Measurements from ENCODE around the gene GGT1.

Gene GGT1

DNA sequence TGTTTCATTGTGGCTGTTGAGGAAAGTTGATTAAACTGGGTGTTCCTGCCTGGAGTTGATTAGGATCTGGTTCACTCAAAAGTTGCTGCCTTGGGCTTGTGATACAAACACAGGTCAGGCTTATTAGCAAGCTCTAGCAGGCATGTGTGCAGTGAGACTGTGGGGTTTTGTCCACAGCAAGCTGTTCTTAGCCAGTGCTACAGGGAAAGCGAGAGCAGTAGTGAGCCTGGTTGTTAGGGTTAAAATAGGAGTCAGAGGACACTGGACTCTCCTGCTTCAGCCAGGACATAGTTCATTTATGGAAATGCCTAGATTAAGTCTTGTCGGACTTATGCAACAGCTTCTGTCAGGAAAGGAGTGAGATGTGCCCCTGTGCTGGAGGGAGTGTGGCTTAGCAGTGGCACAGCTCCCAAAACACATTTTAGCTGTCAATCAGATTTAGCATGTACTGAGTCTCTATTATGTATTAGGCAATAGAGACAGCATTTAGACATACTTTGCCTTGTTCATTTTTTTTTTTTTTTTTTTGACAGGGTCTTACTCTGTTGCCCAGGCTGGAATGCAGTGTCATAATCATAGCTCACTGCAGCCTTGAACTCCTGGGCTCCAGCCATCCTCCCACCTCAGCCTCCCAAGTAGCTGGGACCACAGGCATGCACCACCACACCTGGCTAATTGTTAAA, 38.5 kb upstream of the GGT1 start:
- no peak for DNase-seq (ENCODE audit: low read depth, low spot score)
- no peak overlapping the region for H3K4me3 ChIP-seq (ENCODE audit: low read depth, low read length)
- in situ Hi-C loops (cut with HindIII; ENCODE audit: low sequenced_read_pairs): no loop called here
- no peak for TF ChIP-seq CTCF (IDR thresholded peaks at IDR 0.05; ENCODE audit: low read depth, low read length)

- in situ Hi-C loops (cut with HindIII; ENCODE audit: low sequenced_read_pairs): no loop called here
- no peak overlapping the region for H3K4me3 ChIP-seq (ENCODE audit: low read depth, low read length)
- no peak for DNase-seq (ENCODE audit: low read depth, low spot score)
- TF ChIP-seq CTCF (IDR thresholded peaks at IDR 0.05; ENCODE audit: low read depth, low read length): no peak
Observed at GRCh38 chr22:24565077-24565476, 37.9 kb upstream of the GGT1 start.

DNA sequence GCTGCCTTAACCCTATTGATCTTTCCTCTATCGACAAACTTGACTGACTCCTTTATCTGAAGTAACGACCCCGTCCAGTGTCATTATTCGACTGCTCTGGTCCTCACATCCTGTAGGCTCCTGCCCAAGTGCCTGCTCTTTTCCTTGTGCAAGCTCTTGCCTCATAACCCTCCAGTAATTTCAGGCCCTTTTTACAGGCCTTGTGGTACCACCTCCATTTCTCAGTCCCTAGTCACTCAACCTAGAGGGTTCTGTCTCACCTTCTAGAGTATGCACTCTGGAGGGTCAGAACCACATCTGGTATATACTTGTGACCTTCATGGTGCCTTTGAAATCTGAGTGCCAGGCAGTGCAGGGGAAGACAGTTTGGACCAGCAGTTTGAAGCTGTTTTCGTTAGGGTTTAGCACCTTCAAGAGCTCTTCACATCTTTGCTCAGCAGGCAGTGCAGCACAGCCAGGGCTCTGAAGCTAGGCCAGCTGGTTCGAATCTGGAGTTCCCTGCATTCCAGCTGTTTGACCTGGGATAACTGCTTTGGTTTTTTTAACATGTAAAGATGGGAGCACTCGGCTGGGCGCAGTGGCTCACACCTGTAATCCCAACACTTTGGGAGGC, 36.0 kb upstream of the GGT1 start:
- no peak overlapping the region for H3K4me3 ChIP-seq (ENCODE audit: low read depth, low read length)
- no peak for TF ChIP-seq CTCF (IDR thresholded peaks at IDR 0.05; ENCODE audit: low read depth, low read length)
- in situ Hi-C loops (cut with HindIII; ENCODE audit: low sequenced_read_pairs): no loop called here
- DNase-seq (ENCODE audit: low read depth, low spot score): no peak

DNA sequence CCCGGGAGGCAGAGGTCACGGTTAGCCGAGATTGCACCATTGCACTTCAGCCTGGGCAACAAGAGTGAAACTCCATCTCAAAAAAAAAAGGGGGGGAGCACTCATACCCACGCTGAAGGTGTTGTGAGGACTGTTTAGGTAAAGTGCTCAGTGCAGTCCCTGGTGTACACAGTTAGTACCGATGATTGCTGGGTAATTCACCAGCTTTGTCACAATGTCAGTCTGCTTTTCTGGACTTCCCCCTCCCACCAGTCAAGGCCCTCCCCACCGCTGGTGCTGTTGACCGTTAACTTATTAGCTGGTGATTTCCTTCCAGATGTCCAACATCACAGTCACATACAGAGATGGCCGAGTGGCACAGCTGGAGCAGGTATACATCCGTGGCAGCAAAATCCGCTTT, 35.3 kb upstream of the GGT1 start:
- no peak for DNase-seq (ENCODE audit: low read depth, low spot score)
- TF ChIP-seq CTCF (IDR thresholded peaks at IDR 0.05; ENCODE audit: low read depth, low read length): no peak
- H3K4me3 ChIP-seq (ENCODE audit: low read depth, low read length): no peak overlapping the region
- in situ Hi-C loops (cut with HindIII; ENCODE audit: low sequenced_read_pairs): no loop called here

DNA sequence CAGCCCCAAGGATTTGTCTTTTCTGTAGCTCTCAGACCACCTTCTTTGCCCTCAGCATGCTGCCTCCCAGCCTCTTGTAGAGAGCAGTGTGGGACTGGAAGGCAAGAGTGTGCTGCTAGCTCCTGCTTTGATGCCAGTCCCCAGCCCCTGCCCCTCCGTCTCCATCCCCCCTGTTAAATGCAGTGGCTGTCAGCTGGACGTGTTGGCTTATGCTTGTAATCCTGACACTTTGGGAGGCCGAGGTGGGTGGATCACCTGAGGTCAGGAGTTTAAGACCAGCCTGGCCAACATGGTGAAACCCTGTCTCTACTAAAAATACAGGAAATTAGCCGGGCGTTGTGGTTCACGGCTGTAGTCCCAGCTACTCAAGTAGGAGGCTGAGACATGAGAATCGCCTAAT, 31.7 kb upstream of the GGT1 start:
- DNase-seq (ENCODE audit: low read depth, low spot score): no peak
- H3K4me3 ChIP-seq (ENCODE audit: low read depth, low read length): no peak overlapping the region
- TF ChIP-seq CTCF (IDR thresholded peaks at IDR 0.05; ENCODE audit: low read depth, low read length): no peak
- in situ Hi-C loops (cut with HindIII; ENCODE audit: low sequenced_read_pairs): no loop called here

DNA sequence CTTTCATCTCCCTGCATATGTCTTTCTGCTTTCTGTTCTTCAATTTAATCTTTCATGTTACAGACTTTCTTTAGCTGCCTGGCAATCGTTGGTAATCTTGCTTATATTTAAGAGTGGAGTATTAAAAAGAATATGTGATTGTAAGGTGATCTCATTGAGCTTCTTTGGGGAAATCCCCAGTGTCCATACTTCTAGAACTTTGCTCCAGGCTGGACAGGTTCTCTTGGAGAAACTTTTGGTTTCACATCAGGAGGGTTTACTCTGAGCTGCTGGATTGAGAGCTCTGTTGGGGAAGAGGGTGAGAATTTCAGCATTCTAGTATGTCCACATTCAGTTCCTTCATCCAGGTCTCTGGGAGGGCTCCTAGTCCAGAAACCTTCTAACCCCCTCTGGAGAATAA, 26.2 kb upstream of the GGT1 start:
- TF ChIP-seq CTCF (IDR thresholded peaks at IDR 0.05; ENCODE audit: low read depth, low read length): no peak
- no peak for DNase-seq (ENCODE audit: low read depth, low spot score)
- H3K4me3 ChIP-seq (ENCODE audit: low read depth, low read length): no peak overlapping the region
- in situ Hi-C loops (cut with HindIII; ENCODE audit: low sequenced_read_pairs): no loop called here

Measured in astrocyte of the spinal cord (primary cell).